GM04504 (cell line): Measurements from ENCODE around the gene TTC9B.

Source experiments
- DNase-seq: peaks from one replicate; pipeline ENCODE4 v3.0.0-alpha.2; 2012; ENCODE audit warnings: low read depth

The TTC9B gene

GRCh38 chr19:40247735-40248262 is 29.6 kb upstream of the TTC9B start:
- DNase-seq: no peak

GRCh38 chr19:40247178-40247577 is 29.0 kb upstream of the TTC9B start:
- no peak for DNase-seq

GRCh38 chr19:40246292-40247073 is 28.3 kb upstream of the TTC9B start:
- no peak for DNase-seq

- no peak for DNase-seq
These were observed 27.4 kb upstream of the TTC9B start for GRCh38 chr19:40245506-40246128.

GRCh38 chr19:40244579-40245317 is 26.6 kb upstream of the TTC9B start:
- no peak for DNase-seq

GRCh38 chr19:40243181-40243580 is 25.0 kb upstream of the TTC9B start:
- DNase-seq: no peak

GRCh38 chr19:40242480-40242879 is 24.3 kb upstream of the TTC9B start:
- DNase-seq: no peak

GRCh38 chr19:40241809-40242384 is 23.7 kb upstream of the TTC9B start:
- no peak for DNase-seq

- DNase-seq: no peak
These were observed 23.1 kb upstream of the TTC9B start for GRCh38 chr19:40241125-40241808.

GRCh38 chr19:40240332-40240731 is 22.1 kb upstream of the TTC9B start:
- no peak for DNase-seq

- DNase-seq: no peak
These were observed 21.4 kb upstream of the TTC9B start for GRCh38 chr19:40239415-40240226.

- DNase-seq: no peak
These were observed 20.6 kb upstream of the TTC9B start for GRCh38 chr19:40238775-40239174.

- DNase-seq: no peak
These were observed 19.6 kb upstream of the TTC9B start for GRCh38 chr19:40237791-40238190.

GRCh38 chr19:40236366-40236765 is 18.2 kb upstream of the TTC9B start:
- no peak for DNase-seq

GRCh38 chr19:40236026-40236355 is 17.8 kb upstream of the TTC9B start:
- no peak for DNase-seq

- DNase-seq: no peak
These were observed 17.2 kb upstream of the TTC9B start for GRCh38 chr19:40235238-40236025.

GRCh38 chr19:40234429-40235237 is 16.4 kb upstream of the TTC9B start:
- DNase-seq: no peak

- DNase-seq: no peak
These were observed 15.7 kb upstream of the TTC9B start for GRCh38 chr19:40233811-40234389.
